Activated CD4-positive, CD25-positive, alpha-beta regulatory T cell treated with anti-CD3 and anti-CD28 coated beads, Interleukin-2, amount 50 U/mL, for 16 hours (primary cell): Measurements from ENCODE around the gene APBA2.
A peak's percentile ranks its signal among the peaks of the same experiment; 100 is the strongest.

Experiments used
- DNase-seq: peaks from one replicate; pipeline ENCODE4 v3.0.0-alpha.2; 2020; ENCODE audit warnings: low read depth, low spot score

Gene APBA2

DNA sequence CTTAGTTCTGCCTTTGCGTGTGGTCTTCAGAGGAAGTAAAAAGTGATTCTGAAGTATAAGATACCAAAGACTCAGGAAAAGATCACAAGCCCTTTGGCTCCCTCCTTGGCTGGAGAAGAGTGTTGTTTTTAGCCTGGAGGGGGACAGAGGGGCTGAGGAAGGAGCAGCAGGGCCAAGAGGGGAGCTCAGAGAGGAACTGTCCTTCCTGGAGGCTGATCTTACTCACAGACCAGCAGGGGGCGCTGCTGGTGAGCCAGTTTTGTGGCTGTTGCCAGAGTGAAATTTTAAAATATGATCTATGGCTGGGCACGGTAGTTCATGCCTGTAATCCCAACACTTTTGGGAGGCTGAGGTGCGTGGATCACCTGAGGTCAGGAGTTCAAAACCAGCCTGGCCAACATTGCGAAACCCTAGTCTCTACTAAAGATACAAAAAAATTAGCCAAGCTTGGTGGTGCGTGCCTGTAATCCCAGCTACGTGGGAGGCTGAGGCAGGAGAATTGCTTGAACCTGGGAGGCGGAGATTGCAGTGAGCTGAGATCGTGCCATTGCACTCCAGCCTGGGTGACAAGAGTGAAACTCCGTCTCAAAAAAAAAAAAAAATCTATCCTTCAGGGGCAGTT is 216.5 kb downstream of the APBA2 start:
- peak; percentile 22 for DNase-seq

DNA sequence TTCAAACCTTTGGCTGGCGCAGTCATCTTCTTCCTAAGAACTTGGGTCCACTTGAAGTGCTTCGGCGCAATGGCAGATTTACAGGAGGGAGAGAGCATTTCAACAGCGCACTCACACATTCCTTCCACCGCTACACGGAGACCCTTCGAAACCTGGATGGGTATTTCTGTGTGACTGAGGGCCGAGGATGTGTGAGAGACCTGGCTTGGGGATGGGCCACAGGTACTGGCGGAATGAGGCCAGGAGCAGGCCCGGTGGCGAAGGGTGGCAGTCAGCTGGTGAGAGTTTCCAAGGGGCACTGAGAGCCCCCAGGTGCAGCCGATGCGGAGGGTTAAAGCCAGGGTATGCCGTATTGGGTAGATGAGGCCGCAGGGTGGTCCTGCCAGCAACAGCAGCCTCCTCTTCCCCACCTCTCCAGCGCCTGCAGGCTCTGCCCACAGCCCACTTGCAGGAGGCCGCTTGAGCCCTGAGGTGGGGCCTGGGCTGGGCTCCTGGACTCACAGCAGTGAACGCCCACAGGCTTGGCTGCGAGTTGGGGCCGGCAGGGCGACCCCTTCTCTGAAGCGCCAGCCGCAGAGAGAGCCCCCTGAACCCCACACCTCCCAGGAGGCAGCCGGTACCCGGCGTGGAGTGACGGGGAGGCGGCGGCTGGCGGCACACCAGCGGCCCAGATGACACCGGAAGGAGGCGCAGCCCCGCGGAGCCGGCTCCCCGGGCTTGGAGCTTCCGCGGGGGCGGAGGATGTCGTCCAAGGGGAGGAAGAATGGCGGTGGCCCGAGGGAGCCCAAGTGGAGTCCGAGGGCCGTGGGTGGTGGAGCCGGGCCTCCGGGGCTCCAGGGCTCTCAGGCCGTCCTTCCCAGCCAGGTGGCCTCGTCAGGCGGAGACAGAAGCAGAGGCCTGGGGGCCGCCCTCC is 217.4 kb downstream of the APBA2 start:
- no peak for DNase-seq

DNA sequence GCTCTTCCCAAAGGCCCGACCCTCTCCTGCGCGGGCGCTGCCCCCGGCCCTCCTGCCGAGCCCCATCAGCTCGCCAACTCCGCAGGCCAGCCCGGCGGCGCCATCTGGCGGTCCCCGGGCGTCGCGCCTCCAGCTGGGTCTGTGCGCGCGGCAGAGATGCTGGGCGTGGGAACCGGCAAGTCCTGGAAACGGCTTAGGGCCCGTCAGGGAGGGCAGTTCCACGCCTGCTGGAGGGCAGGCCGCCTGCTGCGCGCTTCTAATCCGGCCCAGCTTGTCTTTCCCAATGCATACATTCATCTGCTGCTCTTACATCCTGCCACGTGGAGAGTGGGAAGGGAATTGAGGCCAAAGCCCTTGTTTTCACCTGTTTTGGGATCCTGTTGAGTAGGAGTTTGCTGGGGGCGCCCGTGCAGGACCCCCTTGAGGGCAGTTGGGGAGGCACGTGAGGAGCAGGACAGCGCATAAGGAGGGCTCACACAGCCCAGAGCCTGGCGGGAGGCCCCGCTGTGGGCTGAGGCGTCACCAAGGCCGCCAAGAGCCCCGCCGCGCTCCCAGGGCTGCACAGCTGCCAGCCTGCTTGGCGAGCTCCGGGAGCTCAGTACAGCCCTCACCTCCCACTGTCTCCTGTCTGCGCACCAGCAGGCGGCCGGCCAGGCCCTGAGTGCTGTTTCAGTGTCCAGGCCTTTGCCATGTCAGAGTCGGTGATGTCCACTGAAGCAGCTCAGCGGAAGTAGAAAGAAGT is 218.2 kb downstream of the APBA2 start:
- DNase-seq, result no peak

DNA sequence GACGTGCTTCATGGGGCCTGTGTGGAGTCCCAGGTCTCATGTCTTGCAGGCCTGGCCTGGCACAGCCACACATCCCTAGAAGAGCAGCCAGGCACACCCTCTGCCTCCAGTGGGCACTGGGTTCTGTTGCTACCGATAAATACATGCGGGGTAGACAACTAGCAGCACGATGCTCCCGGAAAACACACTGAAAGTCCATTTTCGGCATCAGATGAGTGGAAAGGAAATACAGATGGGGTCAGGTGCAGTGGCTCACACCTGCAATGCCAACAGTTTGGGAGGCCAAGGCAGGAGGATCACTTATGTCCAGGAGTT is 218.7 kb downstream of the APBA2 start:
- no peak for DNase-seq

DNA sequence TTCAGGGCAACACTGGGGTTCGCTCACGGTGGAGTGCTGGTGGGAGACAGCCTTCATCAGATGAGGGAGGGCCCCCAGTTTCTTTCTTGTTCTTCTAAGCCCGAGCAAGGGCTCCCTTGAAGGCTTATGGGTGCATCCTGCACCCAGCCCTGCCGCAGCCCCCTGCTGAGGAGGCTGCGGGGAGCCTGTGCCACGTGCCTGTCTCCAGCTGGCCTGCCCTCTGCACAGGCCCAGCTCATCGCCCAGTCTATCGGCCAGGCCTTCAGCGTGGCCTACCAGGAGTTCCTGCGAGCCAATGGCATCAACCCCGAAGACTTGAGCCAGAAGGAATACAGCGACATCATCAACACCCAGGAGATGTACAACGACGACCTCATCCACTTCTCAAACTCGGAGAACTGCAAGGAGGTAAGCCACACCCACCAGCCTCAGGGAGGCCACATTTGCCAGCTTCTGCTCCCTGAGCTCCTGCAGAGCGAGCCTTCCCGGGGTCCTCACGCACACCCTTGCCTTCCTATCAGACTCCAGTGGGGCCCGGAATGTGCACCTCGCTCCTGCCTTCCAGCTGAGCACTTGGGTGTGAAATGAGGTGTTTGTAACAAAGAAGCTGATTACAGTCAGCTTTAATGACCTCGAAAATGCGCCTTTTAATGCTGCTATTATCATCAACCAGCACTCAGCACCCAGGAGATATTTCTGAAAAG is 219.5 kb downstream of the APBA2 start:
- no peak for DNase-seq

DNA sequence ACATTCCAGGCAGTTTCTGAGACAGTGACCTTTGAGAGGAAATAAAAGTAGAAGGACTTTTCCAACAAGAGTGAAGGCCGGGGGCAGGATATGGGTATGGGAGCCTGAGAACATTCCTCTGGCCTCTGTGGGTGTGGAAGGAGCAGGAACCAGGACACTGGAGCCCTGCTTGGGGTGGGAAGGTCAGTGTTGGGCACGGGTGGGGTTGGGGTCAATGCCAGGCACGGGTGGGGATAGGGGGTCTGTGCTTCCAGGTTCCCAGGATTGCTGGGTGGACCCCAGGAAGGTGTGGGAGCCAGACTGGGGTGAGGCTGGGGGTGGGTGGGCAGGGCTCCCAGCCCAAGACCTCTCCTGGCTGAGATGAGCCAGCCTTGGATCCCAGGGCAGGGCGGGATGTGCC is 220.3 kb downstream of the APBA2 start:
- no peak for DNase-seq

DNA sequence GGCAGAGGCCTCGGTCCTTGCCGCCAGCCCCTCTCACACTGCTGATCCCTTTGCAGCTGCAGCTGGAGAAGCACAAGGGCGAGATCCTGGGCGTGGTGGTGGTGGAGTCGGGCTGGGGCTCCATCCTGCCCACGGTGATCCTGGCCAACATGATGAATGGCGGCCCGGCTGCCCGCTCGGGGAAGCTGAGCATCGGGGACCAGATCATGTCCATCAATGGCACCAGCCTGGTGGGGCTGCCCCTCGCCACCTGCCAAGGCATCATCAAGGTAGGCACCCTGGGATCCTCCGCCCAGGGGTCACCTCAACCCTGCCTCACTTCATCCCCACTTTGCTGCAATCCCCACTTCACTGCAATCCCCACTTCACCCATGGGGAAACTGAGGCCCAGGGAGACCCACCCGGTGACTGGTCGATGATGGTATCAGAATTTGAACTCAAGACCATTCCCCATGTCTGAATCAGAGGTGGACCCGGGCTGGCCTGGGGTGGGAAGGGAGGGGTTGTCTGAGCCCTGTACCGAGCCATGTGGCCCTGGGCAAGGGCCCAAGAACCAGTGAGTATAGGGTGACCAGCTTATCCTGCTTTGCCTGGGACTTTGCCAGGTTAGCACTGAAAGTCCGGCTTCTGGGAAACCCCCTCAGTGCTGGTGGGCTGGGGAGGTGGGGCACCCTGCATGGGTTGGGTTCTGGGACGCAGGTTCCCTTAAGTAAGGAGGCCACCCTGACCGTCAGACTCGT is 220.9 kb downstream of the APBA2 start:
- no peak for DNase-seq

DNA sequence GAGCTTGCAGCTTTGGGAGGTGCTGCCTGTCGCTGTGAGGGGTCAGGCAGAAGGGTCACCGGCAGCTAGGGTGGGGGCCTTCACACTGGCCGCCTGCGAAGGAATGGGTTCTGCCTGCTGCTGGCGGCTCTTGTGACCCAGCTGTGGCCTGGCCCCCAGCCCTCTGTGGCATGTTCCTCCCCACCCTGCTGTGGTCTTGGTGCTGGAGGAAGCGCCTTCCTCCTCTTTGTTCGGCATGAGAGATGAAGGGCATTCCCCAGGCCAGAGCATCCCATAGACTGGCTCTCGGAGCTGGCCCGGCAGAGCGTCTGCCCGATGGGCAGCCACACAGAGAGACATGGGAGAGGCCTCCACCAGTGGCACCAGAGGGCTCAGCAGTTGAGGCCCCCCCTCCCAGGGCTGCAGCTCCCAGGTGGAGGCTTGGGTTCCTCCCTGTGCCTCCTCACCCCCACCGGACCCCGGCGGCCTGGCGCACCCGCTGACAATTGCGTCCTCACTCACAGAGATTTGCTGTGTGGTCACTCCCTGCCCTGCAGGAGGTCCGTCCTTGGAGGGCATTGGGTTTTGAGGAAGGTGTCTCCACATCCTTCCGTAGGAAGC is 221.6 kb downstream of the APBA2 start:
- DNase-seq, result no peak

DNA sequence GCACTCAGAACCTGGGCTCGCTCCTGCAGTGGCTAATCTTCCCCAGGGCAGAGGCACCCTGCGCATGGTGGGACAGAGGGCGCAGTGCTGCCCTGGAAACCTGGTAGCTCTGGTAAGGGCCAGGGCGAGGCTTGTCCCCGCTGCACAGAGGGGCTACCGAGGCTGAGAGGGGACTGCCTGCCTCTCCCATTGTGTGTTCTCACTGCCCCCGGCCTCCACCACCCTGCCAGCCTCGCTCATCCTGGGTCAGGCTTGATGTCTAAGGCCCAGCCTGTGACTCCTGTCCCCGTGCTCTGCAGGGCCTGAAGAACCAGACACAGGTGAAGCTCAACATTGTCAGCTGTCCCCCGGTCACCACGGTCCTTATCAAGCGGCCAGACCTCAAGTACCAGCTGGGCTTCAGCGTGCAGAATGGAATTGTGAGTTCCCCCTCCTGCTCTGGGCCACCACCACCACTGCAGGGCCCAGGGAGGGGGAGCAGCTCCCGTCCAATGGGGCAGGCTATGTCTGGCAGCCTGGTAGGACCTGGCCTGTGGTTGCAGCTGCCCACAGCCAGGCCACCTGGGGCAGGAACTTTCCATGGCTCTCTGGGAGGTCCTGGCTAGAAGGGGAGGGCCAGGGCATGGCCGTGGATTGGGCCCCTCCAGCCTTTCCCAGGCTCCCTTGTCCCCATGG is 222.3 kb downstream of the APBA2 start:
- no peak for DNase-seq

DNA sequence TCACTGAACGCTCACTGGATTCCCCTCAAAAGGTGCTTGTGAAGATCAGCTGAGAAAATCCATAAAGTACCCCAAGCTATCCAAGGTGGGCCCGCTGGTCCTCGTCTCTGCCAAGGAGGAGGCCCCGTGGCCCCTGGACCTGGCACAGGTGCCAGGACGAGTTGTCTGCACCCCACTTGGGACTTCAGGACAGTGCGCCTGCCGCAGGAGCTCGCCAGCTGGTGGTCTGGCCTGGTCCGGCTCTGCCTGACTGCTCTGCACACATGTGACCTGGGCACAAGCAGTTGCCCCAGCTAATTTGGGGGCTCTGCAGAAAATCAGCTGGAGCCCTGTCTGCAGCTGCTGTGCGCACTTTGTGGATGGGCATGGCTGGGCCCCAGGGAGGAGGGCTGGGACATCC is 224.0 kb downstream of the APBA2 start:
- no peak for DNase-seq

DNA sequence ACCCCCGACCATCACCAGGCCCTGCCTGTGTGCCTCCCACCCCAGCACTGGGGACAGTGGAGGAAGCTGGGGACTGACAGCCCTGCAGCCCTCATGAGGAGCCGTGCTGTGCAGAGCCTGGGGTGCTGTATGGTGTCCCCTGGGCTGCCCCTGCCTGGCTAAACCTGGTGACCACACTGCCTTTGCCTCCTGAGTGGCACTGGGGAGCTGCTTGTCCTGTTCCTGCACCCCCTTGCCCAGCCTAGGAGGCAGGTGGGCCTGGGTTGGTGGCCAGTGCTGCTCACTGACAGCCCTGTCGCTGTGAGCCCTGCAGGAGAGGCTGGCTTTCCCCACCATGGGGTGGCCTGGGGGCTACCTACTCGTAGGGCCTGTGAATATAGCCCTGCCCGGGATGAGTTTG is 224.4 kb downstream of the APBA2 start:
- no peak for DNase-seq

DNA sequence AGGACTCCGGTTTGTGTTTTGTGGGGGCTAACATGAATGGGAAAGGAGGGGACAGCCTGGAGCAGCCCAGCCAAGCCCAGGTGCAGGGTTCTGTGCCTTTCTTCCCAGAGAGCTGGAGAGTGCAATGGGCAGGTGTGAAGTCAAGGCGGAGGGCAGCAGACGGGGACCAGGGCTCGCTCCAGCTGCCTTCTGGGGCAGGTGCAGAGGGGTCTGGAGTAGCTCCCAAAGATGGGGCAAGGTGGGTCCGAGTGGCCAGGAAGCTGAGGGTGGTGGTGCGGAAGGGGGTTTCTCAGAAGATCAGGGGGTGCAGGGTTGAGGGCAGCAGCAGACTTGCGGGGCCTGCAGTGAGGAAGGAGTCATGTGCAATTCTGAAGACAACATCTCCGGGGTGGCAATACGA is 225.0 kb downstream of the APBA2 start:
- DNase-seq, result no peak

DNA sequence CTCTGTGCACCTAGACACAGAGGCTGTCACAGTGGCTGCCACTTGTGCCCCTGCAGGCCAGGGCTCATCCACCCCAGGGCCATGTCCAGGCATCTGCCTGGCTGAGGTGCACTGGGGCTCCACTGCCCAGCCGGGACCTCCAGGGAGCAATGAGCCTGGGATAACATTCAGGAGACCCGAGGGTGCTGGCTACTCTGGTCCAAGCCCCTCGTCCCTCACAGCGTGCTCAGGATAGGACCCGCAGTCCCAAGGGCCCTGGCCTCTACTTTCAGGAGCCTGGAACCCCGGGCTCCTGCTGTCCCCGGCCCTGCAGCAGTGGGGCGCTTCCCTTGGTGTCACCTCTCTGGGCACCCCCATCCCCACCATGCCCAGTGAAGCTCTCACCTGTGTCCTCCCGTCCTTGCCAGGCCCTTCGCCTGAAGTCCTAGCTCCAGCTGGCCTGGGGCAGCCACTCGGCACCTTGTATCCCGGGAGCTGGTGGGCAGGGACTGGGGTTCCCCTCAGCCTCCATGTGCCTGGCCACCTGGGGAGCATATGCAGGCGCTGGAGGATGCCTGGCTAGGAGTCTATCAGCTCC is 226.0 kb downstream of the APBA2 start:
- no peak for DNase-seq

DNA sequence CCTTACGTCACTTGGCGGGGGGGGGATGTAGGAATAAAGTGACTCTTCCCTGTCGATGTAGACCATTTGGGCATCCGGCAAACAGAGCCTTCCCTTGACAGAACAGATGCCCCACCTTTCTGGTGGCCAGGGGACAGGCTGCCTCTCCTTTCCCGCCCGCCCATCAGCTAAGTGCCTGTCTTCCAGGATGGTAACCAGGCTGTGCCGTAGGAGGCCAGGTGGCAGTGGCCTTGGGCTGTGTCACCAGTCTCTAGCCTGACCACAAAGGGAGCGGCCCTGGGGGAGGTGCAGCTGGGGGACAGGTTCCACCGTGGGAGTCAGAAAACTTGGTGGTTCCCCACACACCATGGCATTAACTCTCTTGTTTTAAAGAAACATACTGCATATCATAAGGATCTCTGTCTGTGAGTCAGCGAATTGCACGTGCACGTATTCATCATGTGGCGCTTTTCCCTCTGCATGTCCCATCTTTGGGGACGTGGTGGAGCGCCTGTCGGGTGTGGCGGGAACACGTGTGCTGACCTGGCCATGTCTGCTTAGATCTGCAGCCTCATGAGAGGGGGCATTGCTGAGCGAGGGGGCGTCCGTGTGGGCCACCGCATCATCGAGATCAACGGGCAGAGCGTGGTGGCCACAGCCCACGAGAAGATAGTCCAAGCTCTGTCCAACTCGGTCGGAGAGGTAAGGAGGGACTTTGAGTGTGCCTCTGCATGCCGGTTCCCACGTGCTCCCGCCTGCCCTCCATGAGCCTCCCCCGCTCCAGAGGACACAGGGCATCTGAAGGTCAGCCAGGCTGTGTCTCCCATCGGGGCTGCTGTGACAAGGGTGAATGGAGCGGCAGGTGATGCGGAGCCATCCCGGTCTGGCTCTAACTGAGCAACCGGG is 227.8 kb downstream of the APBA2 start:
- no peak for DNase-seq

DNA sequence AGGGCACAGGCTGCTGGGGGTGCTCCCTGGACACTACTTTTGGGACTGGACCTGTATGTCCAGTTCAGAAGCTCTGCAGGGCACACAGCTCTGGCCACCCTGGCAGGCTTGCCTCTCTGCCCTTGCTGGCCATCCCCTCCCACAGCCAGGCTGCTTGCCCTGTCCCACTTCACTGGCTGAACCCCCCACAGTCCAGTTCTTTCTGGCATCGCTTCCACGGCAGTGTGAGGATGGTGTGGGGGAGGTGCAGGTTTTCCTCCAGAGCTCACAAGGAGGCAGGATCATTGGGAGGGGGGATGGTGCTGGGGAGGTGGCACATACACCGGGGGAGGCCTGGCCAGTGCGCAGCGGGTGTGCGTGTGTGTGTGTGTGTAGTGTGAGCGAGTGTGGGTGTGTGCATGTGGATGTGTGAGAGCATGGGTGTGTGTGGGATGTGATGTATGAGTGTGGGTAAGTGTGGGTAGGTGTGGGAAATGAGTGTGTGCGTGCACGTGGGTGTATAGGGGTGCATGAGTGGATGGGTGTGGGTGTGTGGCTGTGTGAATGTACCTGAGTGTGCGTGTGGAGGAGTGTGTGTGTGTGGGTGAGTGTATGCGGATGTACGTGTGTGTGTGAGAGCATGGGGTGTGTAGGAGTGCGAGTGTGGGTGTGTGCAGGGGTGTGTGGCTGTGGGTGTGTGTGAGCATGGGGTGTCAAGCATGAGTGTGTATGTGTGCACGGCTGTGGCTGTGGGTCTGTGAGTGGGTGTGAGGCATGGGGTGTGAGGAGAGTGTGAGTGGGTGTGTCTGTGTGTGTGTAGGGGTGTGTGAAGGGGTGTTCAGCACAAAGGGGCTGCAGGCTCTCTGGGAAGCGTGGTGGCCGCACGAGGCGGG is 228.7 kb downstream of the APBA2 start:
- DNase-seq, result no peak

DNA sequence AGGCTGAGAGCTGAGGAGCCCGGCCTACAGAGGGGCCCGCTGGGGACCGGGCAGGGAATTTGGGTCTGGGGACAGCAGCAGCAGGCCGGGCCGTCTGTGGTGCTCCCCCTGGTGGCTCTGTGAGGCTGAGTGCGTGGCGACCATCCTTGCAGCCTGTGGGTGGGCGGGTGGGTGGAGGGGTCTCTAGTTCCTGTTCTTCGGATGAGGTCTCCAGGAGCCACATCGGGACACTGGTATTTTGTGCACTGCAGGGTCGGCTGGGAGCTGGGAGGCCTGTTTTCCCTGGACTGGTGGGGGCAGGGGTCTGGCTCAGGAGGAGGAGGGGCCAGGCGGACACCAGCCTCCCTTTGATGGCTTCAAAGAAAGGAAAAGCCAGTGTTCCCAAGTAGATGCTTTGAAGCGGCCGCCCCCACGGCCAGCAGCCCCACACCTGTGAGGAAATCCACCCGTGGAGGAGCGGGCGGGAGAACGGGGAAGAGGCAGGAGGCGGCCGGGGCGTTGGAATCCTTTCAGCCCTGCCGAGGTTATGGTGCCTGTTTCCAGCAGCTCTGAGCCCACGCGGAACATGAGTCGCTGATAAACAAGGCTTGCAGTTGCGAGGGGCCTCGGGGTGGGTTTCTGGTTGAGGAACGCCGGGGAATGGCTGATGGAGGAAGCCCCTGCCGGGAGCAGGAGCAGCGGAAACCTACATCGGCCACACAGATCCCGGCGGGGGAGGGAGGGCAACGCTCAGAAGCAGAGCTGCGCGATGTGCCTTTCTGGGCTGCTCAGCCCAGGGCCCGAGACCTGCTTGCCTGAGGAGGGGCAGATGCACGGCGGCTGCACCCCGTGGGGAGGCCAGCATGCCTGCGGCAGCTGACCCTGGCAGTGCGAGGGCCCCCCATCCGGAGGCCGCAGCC is 229.6 kb downstream of the APBA2 start:
- DNase-seq, result no peak
